ENCODE measurements around the gene EFS. TPM values are rescaled to one million over a fixed set of nuclear protein-coding genes. Genes with fewer than 3 reads are reported as not detected.

EFS gene
- polyA plus RNA-seq, 1 donor (not counting 4 experiments of a cell fraction or from before 2014, with no cell fraction given), result 1.4 TPM

- Histone ChIP-seq H4K20me1 (ENCODE audit: control insufficient read depth, extremely low read depth, insufficient read depth, low read length) (no peaks in the 10 kb centered on the region), H3K4me1 (ENCODE audit: control insufficient read depth, extremely low read depth, insufficient read depth, low read length) (no peaks in the 10 kb centered on the region), H3K27ac (ENCODE audit: control insufficient read depth, insufficient read depth, low read length) (no peak overlapping the region), H2AFZ (ENCODE audit: control insufficient read depth, low read length) (no peak overlapping the region), H3K27me3 (ENCODE audit: control insufficient read depth, extremely low read depth, insufficient read depth, low read length) (peaks cover 12% of the 10 kb centered on the region), H3K79me2 (ENCODE audit: control insufficient read depth, insufficient read depth, low read length) (no peaks in the 10 kb centered on the region), H3K9ac (ENCODE audit: control insufficient read depth, extremely low read depth, insufficient read depth, low read length) (no peak overlapping the region), H3K4me3 (ENCODE audit: control insufficient read depth in 2 of 3, extremely low read depth in 1 of 3, insufficient read depth in 2 of 3, low read depth in 1 of 3, low read length in 3 of 3) (no peak overlapping the region), H3K4me2 (ENCODE audit: control insufficient read depth, extremely low read depth, insufficient read depth, low read depth, low read length) (no peak overlapping the region), H3K9me3 (ENCODE audit: control insufficient read depth, low read depth, low read length) (no peaks in the 10 kb centered on the region), H3K36me3 (ENCODE audit: control insufficient read depth in 2 of 2, extremely low read depth in 1 of 2, insufficient read depth in 2 of 2, low read length in 2 of 2) (no peaks in the 10 kb centered on the region), H3K9me1 (ENCODE audit: control insufficient read depth, extremely low read depth, insufficient read depth, low read length) (no peaks in the 10 kb centered on the region)
- TF ChIP-seq CTCF (optimal IDR thresholded peaks at IDR 0.05 in 1 of 3, IDR thresholded peaks at IDR 0.05 in 1 of 3, conservative IDR thresholded peaks at IDR 0.05 in 1 of 3; ENCODE audit: extremely low read depth in 1 of 3, insufficient read depth in 2 of 3, low read length in 3 of 3) (no peak), EZH2 (IDR thresholded peaks at IDR 0.05; ENCODE audit: low read length) (no peak)
- no peak for FAIRE-seq
- DNase-seq (ENCODE audit: low read depth, low spot score), result no peak
- dilution Hi-C loops (cut with MboI; ENCODE audit: extremely low pct_ligation_motif_present, low sequenced_read_pairs), result no loop called here
Observed at GRCh38 chr14:23408307-23408630, 43.3 kb upstream of the EFS start.

GRCh38 chr14:23407516-23408306 is 42.7 kb upstream of the EFS start, which contains the start of gene MYH6:
TSS of gene MYH6 (minus strand) at chr14:23408273. CDS start at chr14:23407223, 1,050 bp downstream.
- H2AFZ ChIP-seq (ENCODE audit: control insufficient read depth, low read length), result no peak within 1 kb of the TSS
- no peaks in the 10 kb centered on the region for H3K36me3 ChIP-seq (ENCODE audit: control insufficient read depth in 2 of 2, extremely low read depth in 1 of 2, insufficient read depth in 2 of 2, low read length in 2 of 2)
- H3K9ac ChIP-seq (ENCODE audit: control insufficient read depth, extremely low read depth, insufficient read depth, low read length), result no peak within 1 kb of the TSS
- no peak within 1 kb of the TSS for H3K4me3 ChIP-seq (ENCODE audit: control insufficient read depth in 2 of 3, extremely low read depth in 1 of 3, insufficient read depth in 2 of 3, low read depth in 1 of 3, low read length in 3 of 3)
- no peaks in the 10 kb centered on the region for H3K4me1 ChIP-seq (ENCODE audit: control insufficient read depth, extremely low read depth, insufficient read depth, low read length)
- no peaks in the 10 kb centered on the region for H3K79me2 ChIP-seq (ENCODE audit: control insufficient read depth, insufficient read depth, low read length)
- FAIRE-seq (no peak), DNase-seq (ENCODE audit: low read depth, low spot score) (no peak)
- no peak within 1 kb of the TSS for H3K4me2 ChIP-seq (ENCODE audit: control insufficient read depth, extremely low read depth, insufficient read depth, low read depth, low read length)
- no peaks in the 10 kb centered on the region for H3K9me3 ChIP-seq (ENCODE audit: control insufficient read depth, low read depth, low read length)
- no peaks in the 10 kb centered on the region for H4K20me1 ChIP-seq (ENCODE audit: control insufficient read depth, extremely low read depth, insufficient read depth, low read length)
- no peaks in the 10 kb centered on the region for H3K9me1 ChIP-seq (ENCODE audit: control insufficient read depth, extremely low read depth, insufficient read depth, low read length)
- TF ChIP-seq EZH2 (IDR thresholded peaks at IDR 0.05; ENCODE audit: low read length), result no peak
- TF ChIP-seq CTCF (optimal IDR thresholded peaks at IDR 0.05 in 1 of 3, IDR thresholded peaks at IDR 0.05 in 1 of 3, conservative IDR thresholded peaks at IDR 0.05 in 1 of 3; ENCODE audit: extremely low read depth in 1 of 3, insufficient read depth in 2 of 3, low read length in 3 of 3), result no peak
- H3K27me3 ChIP-seq (ENCODE audit: control insufficient read depth, extremely low read depth, insufficient read depth, low read length), result peaks cover 12% of the 10 kb centered on the region
- H3K27ac ChIP-seq (ENCODE audit: control insufficient read depth, insufficient read depth, low read length), result no peak within 1 kb of the TSS
- dilution Hi-C loops (cut with MboI; ENCODE audit: extremely low pct_ligation_motif_present, low sequenced_read_pairs), result no loop called here
